Kasumi-1 (cell line): ENCODE results near the gene CLCNKB.
"Not testable (repeated sequence)": the region's sequence is repeated elsewhere in the genome, so short reads cannot be mapped to it uniquely, and the experiment has no call there.

ENCODE experiments used
- DNase-seq, 2 experiments: peaks; one replicate each; lab custom pipeline; 2025; lab: John Stamatoyannopoulos, UW

CLCNKB gene

DNA sequence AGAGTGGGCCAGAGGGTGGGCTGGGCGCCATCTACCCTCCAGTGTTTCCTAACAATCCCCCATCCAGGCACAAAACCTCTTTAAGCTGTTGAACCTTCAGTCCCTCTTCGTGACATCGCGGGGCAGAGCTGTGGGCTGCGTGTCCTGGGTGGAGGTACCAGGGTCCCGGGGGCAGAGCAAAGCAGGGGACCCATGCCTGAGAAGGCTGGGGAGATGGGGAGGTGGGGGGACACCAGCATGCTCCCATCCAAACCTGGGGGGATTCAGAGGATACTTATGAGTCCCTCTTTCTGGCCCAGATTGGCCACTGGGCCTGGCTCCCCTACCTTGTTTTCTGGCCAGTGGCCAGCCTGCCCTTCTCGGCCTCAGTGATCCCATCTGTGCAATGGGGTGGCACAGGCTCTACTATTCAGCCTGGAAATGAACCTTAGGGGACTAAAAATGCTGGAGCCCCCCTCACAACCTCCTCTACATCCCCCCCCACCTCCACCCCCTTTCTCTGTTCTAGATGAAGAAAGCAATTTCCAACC lies 10.4 kb upstream of the CLCNKB start:
- not testable (repeated sequence) for DNase-seq

DNA sequence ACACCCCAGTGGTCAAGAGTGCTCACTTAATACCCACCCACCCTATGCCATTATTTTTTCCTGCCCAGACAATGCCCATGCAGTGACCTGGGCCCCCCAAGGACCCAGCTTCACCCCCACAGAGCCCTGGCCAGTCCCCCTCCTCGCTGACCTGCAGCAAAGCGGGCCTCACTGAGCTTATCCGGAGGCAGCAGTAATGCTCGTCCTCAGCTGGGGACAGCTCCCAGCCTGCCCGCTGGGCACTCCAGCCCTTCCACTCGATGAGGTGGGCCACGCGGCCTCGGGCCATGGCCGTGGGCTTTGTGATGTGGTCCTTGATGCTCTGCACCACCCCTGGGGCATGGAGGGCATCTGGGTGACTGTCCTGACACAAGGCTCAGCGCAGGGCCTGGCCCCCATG lies 7.1 kb upstream of the CLCNKB start:
- not testable (repeated sequence) for DNase-seq

DNA sequence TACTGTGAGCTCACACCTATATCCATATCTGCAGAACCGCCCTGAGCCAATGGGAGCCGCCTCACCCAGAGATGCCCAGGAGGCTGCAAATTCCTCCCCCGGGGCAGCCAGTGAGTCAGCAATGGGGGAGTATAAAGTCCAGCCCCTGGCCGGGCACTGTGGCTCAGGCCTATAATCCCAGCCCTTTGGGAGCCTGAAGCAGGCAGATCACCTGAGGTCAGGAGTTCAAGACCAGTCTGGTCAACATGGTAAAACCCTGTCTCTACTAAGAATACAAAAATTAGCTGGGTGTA lies 5.0 kb upstream of the CLCNKB start:
- DNase-seq: no peak

DNA sequence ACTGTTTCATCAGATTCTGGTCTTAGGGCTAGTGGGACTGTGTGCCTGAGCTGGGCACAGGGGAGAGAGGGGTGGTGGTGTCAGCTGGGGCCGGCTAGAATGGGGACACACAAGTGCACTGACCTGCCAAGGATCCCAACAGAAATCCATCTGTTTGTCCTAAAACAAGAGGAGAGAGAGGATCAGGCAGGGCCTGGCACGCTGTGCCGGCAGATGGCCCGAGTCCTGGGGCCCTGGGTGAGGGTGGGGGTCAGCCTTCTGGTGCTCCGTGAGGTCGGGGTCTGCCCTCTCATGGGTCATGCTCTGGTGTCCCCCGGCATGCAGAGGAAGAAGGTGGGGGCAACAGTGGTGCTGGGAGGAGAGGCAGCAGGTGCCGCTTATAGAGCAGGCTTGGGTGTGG lies 3.7 kb upstream of the CLCNKB start:
- not testable (repeated sequence) for DNase-seq

DNA sequence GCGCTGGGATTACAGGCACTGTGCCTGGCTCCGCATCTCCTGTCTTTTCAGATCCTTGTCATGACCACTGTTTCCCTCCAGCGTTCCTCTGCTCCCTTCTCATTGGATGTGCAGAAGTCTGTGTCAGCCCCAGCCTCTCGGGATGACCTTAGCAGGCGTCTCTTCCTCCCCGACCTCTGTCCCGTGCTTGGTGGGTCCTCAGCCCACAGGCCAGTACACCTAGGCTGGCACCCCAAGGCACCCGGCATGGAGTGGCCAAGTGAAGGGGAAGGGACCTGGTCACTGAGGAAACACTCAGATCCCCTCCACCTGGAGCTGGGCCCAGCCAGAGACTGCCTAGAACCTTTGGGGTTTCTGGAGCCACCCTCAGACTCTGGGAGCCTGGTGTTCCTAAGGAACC lies 2.4 kb upstream of the CLCNKB start:
- no peak for DNase-seq

DNA sequence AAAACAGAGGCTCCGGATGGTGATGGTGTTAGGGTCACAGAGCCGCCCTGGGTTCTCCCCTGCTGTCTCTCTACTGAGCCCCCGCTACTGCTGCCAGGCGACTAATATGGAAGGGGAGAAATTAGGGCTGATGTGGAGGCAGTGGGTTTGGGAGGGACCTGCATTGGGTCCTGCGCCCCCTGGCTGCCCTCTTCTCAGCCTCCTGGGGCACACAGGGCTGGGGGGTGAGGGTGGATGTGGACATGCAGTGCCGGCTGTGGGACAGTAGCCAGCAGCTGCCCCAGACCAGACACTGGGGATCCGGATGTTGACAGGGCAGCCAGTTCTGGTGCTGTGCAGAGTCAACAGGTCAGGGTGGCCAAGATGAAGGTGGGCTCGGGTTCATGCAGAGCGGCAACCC lies 1.5 kb upstream of the CLCNKB start:
- DNase-seq: no peak

DNA sequence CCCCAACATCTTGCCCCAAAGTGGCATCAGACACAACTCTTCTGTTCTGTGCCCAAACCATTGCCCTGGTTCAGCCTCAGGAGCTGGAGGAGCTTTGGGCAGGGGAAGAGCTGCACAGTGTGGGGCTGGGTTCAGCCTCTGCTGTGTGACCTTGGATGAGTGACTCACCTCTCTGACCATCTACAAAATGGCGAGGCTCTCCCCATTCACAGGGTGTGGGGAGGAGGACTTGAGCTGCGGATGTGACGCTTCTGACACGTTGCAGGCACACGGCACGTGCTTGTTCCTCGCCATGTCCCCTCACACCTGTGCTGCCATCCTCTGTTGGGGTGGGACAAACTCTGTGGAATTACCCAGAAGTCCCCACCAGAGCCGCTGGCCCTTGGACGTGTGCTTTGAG lies 928 bp upstream of the CLCNKB start:
- DNase-seq: not testable (repeated sequence)

DNA sequence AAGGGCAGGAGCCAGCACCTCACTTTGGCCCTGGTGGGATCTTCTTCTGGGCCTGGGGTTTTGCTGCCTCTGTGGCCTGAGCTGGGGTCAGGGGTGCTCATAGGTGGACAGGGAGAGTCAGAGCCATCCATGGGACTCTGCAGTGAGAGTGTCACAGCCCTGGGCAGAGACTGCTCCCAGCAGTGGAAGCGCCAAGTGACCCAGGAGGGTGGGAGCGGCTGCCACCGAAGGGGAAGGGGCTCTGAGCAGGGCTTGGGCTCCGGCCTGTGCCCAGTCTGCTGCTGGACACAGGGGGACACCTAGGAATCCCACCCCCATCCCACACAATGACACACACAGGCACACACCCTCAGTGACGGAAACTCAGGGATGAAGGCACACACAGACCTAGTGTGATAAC lies 368 bp downstream of the CLCNKB start:
- DNase-seq: no peak

DNA sequence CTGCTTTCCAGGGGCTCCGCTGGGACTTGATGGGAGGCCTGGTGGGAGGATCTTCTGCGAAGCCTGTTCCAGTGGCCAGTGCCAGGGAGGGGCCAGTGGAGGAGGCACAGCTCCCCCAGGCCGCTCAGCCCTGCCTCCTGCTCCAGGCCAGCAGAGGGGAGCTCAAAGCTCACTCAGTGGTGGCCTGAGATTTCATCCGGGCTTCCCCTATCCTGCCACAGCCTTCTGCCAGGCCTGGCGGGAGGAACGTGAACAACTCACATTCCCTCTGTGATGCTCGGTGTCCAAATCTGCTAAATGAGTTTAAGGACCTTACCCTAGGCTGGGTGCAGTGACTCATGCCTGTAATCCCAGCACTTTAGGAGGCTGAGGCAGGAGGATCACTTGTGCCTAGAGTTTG lies 3.3 kb downstream of the CLCNKB start:
- no peak for DNase-seq

DNA sequence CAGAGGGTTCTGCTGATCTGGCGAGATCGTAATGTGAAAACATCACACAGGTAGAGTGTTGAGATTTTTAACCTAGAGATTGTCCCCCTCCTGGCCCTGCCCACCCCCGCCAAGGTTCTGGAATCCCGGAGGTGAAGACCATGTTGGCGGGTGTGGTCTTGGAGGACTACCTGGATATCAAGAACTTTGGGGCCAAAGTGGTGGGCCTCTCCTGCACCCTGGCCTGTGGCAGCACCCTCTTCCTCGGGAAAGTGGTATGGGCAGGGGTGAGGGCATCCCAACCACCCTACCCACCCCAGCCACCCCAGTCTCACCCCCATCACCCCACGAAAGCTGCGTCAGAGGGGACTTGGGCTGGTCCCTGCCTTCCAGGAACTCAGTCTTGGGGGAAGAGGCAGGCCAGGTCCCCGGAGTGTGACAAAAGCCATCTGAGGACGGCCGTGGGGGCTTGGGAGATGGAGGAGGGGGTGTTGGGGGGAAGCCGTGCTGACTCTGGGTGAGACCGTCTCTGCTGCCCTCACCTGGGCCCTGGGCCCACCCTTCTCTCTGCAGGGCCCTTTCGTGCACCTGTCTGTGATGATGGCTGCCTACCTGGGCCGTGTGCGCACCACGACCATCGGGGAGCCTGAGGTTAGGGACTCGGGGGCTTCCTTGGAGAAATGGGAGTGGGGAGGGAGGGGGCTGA lies 4.4 kb downstream of the CLCNKB start:
- no peak for DNase-seq

DNA sequence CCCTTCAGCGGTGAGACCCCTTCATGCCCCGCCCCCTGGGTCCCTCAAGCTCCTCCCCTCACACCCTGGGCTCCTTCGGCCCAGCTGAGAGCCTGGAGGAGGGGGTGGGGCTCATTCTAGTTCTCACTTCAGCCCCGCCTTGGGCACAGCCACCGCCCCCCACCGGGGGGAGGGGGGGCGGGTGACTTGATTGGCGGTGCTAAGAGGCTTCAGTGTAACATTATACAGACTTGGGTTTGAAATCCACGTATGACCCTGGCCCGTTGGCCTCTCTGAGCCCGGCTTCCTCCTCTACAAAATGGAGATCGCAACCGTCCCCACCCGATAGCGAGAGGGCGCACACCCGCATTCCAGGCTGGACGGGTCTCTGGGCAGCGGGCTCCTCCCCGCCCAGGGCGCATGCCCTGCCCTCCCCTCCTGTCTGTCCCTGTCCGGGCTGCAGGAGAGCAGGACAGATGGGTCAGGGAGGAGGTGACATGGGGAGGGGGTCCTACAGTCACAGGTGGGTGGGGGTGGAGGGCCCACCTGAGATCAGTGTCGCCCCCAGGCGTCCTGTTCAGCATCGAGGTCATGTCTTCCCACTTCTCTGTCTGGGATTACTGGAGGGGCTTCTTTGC lies 5.1 kb downstream of the CLCNKB start:
- DNase-seq: no peak

DNA sequence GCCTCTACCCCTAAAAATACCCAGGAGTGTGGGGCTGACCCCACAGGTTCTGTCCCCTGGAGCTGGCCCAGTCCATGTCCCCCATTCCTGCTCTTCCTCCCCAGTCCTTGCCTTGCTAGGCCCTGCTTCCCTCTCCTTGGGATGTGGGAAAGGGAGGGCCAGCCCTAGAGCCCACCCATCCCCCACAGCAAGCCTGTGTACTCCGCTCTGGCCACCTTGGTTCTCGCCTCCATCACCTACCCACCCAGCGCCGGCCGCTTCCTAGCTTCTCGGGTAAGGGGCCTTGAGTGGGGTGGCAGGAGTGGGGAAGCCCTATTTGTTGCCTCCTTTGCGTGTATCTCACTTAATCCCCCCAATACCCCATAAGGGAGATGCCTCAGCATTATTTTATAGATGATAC lies 6.7 kb downstream of the CLCNKB start:
- DNase-seq: no peak

DNA sequence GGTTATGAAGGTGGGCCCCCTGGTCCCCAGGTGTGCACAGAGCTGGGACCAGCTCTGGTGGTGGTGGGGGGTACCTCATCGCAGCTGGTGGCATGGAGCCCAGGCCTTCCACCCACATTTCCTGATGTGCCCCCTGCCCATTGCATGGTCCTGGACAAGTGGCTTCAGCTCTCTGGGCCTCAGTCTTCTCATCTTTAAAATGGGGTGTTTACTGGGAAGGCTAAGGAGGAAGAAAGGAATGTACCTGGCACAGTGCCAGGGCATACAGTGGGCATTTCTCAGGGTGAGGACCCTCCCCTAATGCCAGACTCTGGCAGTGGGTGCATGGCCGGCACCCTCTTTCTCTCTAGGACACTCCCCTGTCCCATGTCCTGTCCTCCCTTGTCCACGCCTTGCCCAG lies 7.5 kb downstream of the CLCNKB start:
- no peak for DNase-seq

DNA sequence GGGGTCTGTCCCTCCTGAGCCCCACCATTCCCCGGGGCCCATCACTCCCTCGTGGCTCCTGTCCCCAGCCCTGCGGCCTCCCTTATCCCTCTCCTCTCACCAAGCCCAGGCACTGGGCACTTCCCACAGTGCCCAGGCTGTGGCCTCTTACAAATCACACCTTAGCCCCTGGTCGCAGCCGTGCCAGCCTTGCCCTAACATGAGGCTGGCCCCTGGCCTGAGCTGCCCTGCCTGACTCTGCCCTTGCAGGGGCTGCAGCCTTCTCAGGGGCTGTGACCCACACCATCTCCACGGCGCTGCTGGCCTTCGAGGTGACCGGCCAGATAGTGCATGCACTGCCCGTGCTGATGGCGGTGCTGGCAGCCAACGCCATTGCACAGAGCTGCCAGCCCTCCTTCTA lies 8.4 kb downstream of the CLCNKB start:
- DNase-seq: not testable (repeated sequence)

DNA sequence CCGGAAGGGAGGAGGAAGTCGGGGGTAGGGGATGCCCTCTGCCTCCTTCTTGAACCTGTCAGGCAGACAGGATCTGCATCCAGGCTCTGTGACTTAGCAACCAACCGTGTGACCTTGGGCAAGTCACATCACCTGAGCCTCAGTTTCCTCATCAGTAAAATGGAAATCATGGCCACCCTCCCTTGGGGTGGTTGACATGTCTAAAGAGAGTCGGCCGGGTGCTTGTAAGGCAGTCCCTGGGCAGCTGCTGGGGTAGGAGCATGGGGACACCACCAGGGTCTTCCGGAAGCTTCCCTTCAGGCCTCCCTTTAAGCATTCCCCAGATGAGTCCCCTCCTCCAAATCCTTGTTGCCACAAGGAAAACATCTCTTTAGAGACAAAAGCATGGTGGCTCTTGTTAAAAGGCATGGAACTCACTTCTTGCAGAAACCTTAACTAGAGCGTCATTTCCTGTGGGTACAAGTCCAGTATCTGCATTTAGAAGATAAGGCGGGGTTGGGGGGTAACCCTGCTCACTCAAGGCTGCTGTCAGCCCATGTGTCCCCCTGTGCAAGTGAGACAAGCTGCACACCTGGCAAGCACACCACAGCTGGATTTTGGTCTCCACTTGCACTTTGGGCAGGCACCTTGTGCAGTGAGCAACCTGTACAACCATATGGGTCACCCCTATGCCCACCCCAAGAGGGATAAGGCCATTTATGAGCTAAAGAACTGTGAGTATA lies 10.4 kb downstream of the CLCNKB start:
- no peak for DNase-seq

DNA sequence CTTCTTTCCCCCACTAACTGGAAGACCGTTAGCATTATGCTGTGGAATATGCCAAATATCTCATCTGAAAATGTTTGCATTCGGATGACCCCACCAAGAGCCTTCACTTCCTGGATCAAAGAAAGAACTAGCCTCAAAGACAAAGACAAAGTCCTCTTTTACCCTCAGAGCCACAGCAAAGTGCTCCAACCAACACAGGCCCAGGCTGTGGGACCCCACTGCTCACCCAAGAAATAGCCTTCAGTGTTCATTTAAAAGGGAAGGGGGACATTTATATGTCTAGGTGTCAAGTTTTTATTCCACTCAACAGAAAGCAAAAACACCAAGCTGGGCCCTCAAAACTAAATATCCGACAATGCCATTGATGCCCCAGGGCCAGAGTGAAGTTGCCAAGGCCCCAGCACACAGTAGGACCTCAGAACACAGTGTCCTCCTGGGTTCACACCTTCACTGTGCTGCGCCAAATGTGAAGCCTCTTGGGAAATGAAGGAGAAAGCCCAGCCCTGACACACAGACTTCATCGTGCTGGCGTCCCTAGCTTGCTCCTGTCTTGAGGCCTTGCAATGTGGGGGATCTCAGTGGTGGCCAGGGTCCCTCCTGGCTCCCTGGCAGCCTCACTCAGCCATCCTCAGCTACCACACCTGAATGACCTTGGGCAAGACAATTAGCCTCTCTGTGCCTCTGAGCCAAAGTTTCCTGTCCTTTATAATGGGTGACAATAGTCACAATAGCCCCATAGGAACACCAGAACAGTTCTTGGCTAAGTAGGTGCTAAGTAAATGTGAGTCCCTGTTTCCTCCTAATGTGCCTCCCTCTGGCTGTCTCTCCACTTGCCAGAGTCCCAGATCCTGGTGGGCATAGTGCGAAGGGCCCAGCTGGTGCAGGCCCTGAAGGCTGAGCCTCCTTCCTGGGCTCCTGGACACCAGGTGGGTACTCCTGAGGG lies 11.3 kb downstream of the CLCNKB start:
- DNase-seq: no peak

DNA sequence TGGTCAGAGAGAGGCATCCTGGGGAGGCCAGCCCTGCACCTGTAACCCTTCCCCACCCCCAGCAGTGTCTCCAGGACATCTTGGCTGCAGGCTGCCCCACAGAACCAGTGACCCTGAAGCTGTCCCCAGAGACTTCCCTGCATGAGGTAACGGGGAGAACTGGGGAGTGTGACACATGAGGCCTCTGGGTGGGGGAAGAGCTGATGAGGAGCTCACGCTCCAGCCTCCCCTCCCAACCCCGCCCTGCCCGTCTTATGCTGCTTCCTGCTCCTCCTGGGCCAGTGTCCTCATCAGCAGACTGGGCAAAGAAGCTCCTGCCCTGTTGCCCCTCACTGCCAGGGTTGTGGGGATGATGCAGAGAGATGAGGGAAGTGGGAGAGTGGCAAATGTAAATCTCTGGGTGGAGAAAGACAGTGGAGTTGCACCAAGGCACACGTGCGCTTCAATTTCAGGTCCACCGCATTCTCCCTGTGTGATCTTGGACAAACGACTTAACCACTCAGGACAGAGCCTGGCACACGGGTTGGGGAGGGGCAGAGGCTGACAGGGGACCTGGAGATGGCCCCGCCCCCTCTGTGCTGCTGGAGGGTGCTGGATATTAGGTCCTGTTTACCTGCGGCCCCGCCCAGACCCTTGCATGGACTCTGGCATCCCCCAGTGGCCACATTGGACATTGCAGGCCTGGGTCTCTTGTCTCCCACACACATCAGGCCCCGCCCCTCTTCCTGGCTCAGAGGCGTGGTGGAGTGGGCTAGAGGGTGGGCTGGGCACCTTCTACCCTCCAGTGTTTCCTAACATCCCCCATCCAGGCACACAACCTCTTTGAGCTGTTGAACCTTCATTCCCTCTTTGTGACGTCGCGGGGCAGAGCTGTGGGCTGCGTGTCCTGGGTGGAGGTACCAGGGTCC lies 12.3 kb downstream of the CLCNKB start:
- peak; percentile 41 to 58 for DNase-seq

DNA sequence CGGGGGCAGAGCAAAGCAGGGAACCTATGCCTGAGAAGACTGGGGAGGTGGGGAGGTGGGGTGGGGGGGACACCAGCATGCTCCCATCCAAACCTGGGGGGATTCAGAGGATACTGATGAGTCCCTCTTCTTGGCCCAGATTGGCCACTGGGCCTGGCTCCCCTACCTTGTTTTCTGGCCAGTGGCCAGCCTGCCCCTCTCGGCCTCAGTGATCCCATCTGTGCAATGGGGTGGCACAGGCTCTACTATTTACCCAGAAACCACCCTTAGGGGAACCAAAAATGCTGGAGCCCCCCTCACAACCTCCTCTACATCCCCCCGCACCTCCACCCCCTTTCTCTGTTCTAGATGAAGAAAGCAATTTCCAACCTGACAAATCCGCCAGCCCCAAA lies 12.9 kb downstream of the CLCNKB start:
- not testable (repeated sequence) for DNase-seq

DNA sequence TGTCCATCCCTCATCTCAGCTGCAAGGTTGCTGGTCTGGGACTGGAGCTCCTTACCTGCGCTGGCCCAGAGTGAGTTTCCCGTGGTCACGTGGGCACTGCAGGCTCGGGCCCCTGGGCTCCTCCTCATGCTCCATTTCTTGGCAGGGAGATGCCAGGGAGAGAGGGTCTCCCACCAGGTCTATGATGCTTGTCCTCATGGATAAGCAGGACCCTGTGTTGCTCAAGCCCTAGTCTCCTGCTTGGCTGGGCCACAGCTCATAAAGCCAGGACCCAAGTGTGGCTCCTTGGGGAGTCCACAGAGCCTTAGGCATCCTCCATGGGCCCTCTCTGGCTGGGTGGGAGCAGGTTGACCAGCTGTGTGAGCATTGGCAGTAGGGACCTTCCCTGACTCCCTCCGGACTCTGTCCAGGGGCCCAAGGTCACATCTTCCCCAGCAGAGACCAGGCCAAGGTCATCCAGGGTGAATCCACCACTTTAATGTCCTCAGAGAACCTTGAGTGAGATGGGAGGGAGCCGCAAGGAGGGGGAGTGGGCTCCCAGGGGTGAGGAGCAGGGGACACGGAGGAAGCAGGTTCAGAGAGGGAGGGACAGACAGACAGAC lies 13.8 kb downstream of the CLCNKB start:
- not testable (repeated sequence) for DNase-seq

DNA sequence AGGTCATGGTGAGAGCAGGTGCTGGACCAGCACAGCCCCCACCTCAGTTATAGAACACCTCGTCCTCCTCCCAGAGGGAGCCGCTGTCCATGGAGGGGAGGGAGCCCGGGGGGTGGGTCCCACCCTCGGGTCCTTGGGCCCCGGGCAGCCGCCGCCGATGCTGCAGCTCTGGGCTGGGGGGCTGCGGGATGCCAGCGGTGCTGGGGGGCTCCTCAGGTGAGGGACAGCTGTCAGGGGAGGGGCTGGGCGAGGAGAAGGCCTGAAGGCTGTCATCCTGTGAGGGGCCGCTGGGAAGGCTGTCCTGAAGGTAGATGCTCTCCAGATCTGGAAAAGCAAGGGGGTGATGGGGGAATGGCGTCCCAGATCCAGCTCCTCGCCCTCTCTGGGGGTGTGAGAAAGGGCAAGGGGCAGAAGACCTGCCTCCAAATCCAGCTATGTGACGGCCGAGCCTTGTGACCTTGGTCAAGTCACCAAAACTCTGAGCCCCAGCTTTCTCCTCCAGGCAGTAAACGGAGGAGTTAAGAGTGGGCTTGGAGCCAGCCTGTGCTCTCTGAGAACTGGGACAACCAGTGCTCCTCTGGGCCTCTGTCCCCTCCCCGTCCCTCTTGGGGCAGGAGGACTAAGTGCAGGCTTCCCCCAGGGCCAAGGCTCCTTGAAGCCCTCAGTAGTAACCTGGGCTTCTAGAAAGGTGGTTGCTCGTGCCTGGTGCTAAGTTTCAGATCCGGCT lies 15.0 kb downstream of the CLCNKB start:
- not testable (repeated sequence) for DNase-seq
